HUDEP-2 (cell line): ENCODE data around the gene GAGE10.
"Not testable (repeated sequence)": the region's sequence is repeated elsewhere in the genome, so short reads cannot be mapped to it uniquely, and the experiment has no call there.

ENCODE experiments used
- DNase-seq, 76 experiments: peaks; one replicate each; lab custom pipeline; 2025; ENCODE audit not compliant: unreplicated experiment in 76 of 76; lab: John Stamatoyannopoulos, UW

The GAGE10 gene

DNA sequence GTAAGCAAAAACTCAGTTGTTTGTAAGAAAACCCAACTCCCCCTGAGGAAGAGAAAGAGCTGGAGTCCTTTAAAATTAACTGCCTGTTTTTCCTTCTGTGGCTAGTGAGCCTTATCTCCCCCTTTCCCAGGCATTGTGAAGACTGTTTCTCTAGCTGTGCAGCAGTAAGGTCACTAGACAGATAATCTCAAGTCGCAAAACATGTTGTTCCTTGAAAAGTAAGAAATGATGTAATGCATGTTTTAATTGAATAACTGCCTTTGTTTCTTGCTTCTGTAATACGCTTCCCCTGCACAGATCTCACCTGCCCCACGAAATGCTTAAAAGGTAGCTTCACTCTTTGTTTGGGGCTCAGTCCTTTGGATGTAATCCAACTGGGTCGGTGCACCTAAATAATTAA lies 12.6 kb downstream of the GAGE10 start:
- DNase-seq: no peak

DNA sequence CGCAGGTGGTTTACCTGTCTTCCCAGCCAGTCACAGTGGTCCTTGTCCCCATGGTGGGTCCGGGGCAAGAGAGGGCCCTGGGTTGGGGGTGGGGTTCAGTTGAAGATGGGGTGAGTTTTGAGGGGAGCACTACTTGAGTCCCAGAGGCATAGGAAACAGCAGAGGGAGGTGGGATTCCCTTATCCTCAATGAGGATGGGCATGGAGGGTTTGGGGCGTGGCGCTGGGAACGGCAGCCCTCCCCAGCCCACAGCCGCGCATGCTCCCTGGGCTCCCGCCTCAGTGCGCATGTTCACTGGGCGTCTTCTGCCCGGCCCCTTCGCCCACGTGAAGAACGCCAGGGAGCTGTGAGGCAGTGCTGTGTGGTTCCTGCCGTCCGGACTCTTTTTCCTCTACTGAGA lies 18.3 kb downstream of the GAGE10 start, which contains the start of gene GAGE12J:
TSS of gene GAGE12J (plus strand) at position 301 of the 400 bp plus-strand sequence. CDS start 1,157 bp downstream, outside the sequence.
- DNase-seq: not testable (repeated sequence)

DNA sequence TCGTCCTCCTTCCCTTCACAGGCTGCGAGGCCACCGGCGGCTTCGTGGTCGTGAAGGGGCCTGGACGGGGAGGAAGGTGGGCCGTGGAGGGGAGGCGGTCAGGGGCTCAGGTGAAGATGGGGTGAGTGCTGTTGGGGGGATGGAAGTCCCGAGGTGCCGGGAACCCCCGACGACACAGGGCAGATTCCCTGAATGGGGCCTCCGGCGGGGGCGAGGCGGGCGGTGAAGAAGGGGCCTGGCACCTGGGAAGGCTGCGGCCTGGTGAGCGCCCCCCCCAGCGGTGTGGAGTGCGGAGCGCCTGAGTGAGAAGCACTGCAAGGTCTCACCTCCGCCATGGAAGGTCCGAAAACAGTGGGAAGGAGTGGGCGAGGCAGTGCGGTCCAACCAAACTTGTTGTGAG lies 18.8 kb downstream of the GAGE10 start:
- not testable (repeated sequence) for DNase-seq

DNA sequence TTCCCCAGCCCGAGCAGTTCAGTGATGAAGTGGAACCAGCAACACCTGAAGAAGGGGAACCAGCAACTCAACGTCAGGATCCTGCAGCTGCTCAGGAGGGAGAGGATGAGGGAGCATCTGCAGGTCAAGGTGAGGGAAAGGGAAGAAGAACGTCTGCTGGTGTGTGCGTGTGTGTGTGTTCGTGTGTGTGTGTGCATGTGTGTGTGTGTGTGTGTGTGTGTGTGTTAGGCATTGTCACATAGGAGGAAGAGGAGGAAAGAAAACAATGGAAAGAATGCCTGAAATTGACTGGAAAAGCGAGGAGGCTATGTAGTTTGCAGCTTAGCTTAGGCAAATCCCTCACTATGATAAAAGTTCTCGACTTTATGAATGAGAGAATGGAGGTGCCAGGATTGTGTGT lies 20.3 kb downstream of the GAGE10 start:
- DNase-seq: not testable (repeated sequence)

DNA sequence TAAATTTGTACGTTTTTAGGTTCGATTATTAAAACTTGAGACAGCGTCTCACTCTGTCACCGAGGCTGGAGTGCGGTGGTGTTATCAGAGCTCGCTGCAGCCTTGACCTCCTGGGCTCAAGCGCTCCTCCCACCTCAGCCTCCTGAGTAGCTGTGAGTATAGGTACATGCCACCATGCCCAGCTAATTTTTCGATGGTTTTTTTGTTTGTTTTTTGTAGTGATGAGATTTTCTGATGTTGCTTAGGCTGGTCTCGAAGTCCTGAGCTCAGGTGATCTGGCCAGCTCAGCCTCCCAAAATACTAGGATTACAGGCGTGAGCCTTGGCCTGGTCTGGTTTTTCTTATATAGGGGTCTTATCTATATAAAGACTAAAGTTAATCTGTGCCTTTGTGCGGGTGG lies 27.0 kb downstream of the GAGE10 start:
- DNase-seq: not testable (repeated sequence)

DNA sequence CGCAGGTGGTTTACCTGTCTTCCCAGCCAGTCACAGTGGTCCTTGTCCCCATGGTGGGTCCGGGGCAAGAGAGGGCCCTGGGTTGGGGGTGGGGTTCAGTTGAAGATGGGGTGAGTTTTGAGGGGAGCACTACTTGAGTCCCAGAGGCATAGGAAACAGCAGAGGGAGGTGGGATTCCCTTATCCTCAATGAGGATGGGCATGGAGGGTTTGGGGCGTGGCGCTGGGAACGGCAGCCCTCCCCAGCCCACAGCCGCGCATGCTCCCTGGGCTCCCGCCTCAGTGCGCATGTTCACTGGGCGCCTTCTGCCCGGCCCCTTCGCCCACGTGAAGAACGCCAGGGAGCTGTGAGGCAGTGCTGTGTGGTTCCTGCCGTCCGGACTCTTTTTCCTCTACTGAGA lies 27.8 kb downstream of the GAGE10 start, which contains the start of gene GAGE13:
TSS of gene GAGE13 (plus strand) at position 301 of the 400 bp plus-strand sequence. CDS start 1,156 bp downstream, outside the sequence.
- DNase-seq: not testable (repeated sequence)

DNA sequence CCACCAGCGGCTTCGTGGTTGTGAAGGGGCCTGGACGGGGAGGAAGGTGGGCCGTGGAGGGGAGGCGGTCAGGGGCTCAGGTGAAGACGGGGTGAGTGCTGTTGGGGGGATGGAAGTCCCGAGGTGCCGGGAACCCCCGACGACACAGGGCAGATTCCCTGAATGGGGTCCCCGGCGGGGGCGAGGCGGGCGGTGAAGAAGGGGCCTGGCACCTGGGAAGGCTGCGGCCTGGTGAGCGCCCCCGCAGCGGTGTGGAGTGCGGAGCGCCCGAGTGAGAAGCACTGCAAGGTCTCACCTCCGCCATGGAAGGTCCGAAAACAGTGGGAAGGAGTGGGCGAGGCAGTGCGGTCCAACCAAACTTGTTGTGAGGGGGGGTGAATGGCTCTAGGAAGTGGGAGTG lies 28.4 kb downstream of the GAGE10 start:
- DNase-seq: not testable (repeated sequence)

DNA sequence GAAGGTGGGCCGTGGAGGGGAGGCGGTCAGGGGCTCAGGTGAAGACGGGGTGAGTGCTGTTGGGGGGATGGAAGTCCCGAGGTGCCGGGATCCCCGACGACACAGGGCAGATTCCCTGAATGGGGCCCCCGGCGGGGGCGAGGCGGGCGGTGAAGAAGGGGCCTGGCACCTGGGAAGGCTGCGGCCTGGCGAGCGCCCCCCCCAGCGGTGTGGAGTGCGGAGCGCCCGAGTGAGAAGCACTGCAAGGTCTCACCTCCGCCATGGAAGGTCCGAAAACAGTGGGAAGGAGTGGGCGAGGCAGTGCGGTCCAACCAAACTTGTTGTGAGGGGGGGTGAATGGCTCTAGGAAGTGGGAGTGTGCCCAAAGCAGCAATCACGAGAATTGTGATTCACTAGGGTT lies 38.0 kb downstream of the GAGE10 start:
- not testable (repeated sequence) for DNase-seq

DNA sequence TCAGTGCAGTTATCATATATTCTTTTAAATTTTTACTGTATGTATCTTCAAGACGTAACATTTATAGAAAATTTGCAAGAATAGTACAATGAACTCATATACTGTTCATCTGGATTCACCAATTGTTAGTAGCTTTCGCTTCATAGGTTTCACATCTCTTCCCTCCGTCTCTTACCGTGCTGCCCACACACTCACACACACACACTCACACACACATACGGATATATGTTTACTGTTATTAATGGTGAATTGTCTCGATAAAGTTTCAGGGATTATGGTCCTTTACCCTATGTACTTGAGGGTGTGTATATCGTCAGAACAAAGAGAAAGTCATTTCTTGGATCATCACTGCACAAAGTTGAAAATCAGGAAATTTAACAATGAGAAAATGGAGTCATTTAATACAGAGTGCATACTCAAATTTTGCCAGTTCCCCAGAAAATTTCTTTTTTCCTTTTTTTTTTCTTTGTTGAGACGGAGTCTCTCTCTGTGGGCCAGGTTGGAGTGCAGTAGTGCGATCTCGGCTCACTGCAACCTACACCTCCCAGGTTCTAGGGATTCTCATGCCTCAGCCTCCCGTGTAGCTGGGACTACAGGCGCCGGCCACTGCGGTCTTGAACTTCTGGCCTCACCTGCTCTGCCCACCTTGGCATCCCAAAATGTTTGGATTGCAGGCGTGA lies 41.2 kb downstream of the GAGE10 start:
- not testable (repeated sequence) for DNase-seq

DNA sequence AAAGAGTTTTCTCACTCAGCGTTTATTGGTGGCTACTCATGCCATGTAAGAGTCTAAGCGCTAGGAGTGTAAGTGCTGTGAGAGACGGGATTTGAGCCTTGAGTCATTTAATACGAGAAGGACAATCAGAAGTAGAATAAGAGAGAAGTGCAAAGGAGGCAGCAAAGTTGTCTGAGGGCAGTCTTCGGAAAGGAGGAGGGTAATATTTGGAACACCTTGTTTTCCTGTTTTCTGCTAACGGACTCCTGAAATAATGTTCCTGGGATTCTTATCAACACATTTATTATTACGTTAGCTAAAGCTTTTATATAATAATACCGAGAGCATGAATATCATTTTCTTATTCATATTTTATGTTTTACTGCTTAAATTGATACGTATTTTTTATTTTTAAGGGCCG lies 42.0 kb downstream of the GAGE10 start:
- DNase-seq: not testable (repeated sequence)

DNA sequence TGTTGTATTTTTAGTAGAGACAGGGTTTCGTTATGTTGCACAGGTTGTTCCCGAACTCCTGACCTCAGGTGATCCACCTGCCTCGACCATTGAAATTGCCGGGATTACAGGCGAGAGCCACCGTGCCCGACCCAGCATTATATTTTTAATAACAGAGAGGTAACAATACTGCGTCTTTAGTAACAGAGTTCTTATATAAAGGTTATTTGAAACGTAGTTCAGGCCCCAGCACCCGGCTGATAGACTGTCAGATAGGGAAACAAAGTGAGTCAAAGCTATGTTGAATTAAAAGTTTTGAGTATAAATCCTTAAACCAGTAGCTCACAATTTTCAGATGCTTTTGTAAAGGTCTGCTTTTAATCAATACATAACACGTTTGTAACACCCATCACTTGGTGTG lies 42.7 kb downstream of the GAGE10 start:
- DNase-seq: not testable (repeated sequence)
